SU-DHL-6 (cell line): Measurements from ENCODE around the gene STOM.

ENCODE experiments used
- CTCF ChIP-seq: fragments of 200-600 bp; sonication (generic); IDR thresholded peaks from one replicate; pipeline ENCODE4 v1.5.1; 2017; ENCODE audit warnings: antibody characterized with exemption, mild to moderate bottlenecking, low read length, moderate library complexity; ENCODE audit not compliant: insufficient read depth, poor library complexity, severe bottlenecking
- EZH2phosphoT487 ChIP-seq: fragments of 200-600 bp; sonication (generic), shearing (Covaris generic); conservative IDR thresholded peaks from 2 replicates; pipeline ENCODE4 v1.6.1; 2018; ENCODE audit warnings: mild to moderate bottlenecking, antibody characterized with exemption, low read length, moderate library complexity, mixed read lengths

- TF ChIP-seq CTCF = no peak
- TF ChIP-seq EZH2phosphoT487 = no peak
These were observed 35.9 kb downstream of the STOM start for GRCh38 chr9:121333950-121334773.
